Panc1 (cell line): ENCODE data around the gene SLC38A10. TPM values are rescaled to one million over a fixed set of nuclear protein-coding genes. Genes with fewer than 3 reads are reported as not detected.

Experiments used
- ATAC-seq: fragments of 200-7000 bp; cut with Tn5 transposase; 2 replicates; pipeline ENCODE4 v1.9.1; 2020; ENCODE audit warnings: mild to moderate bottlenecking, moderate library complexity
- BruUV-seq: library from RNA; stranded (reverse); fragments of 400-500 nt; replicated peaks from 2 replicates; lab custom pipeline; 2021; lab: Mats Ljungman, UMichigan
- CTCF ChIA-PET: fragments of 300-600 bp; sonication (Branson Sonifier 250); formaldehyde crosslinking; loops from one replicate; lab custom pipeline; 2022; ENCODE audit warnings: antibody characterized with exemption; lab: Charles Lee
- POLR2A ChIA-PET: fragments of 300-600 bp; sonication (Branson Sonifier 250); formaldehyde crosslinking; loops from one replicate; lab custom pipeline; 2022; ENCODE audit warnings: antibody characterized with exemption; lab: Charles Lee
- DNase-seq: peaks from one replicate; pipeline ENCODE4 v3.0.0-alpha.2; 2010; ENCODE audit warnings: low read depth, low spot score
- H3K27ac ChIP-seq: 2 replicates; pipeline ENCODE4 v1.5.1; 2011; ENCODE audit warnings: mild to moderate bottlenecking, low read length, inconsistent platforms
- H3K27me3 ChIP-seq: fragments of 200-500 bp; sonication (Bioruptor generic); 2 replicates; pipeline ENCODE4 v1.6.0; 2014; ENCODE audit warnings: low read length, inconsistent platforms; ENCODE audit not compliant: control insufficient read depth, insufficient read depth
- H3K36me3 ChIP-seq: fragments of 200-500 bp; sonication (Bioruptor generic); 2 replicates; pipeline ENCODE4 v1.5.1; 2014; ENCODE audit warnings: inconsistent platforms, mild to moderate bottlenecking, low read length, moderate library complexity; ENCODE audit not compliant: control insufficient read depth, insufficient read depth
- H3K4me1 ChIP-seq: 2 replicates; pipeline ENCODE4 v1.5.1; 2011; ENCODE audit warnings: inconsistent platforms, mild to moderate bottlenecking, low read length, moderate library complexity; ENCODE audit not compliant: control insufficient read depth, insufficient read depth
- H3K4me3 ChIP-seq, 2 experiments: 2 replicates each; pipeline ENCODE4 v1.5.1; 2011 to 2012; ENCODE audit warnings: low read depth in 2 of 2, low read length in 2 of 2, mild to moderate bottlenecking in 2 of 2, inconsistent platforms in 1 of 2, moderate library complexity in 1 of 2
- H3K9me3 ChIP-seq: fragments of 200-500 bp; sonication (Bioruptor generic); 2 replicates; pipeline ENCODE4 v1.5.1; 2014; ENCODE audit warnings: low read depth, mild to moderate bottlenecking, inconsistent platforms, low read length, moderate library complexity; ENCODE audit not compliant: control insufficient read depth, insufficient read depth
- CTCF ChIP-seq: fragments of 450-650 bp; IDR thresholded peaks from 2 replicates; pipeline ENCODE4 v1.5.1; 2017; ENCODE audit warnings: mild to moderate bottlenecking
- POLR2AphosphoS5 ChIP-seq: IDR thresholded peaks from 2 replicates; pipeline ENCODE4 v1.6.1; 2012; ENCODE audit warnings: mild to moderate bottlenecking, low read depth, low read length, moderate library complexity
- REST ChIP-seq, 2 experiments: IDR thresholded peaks; 2 replicates each; pipeline ENCODE4 v1.6.1; 2011 to 2012; ENCODE audit warnings: low read depth in 2 of 2, control low read depth in 1 of 2, low read length in 1 of 2, mild to moderate bottlenecking in 1 of 2, moderate library complexity in 1 of 2; ENCODE audit not compliant: insufficient read depth in 1 of 2
- SIN3A ChIP-seq: IDR thresholded peaks from 2 replicates; pipeline ENCODE4 v1.6.1; 2012; ENCODE audit warnings: low read depth, mild to moderate bottlenecking, low read length, moderate library complexity, borderline replicate concordance; ENCODE audit not compliant: insufficient read depth
- TCF7L2 ChIP-seq: IDR thresholded peaks from 2 replicates; pipeline ENCODE4 v1.6.1; 2011; ENCODE audit warnings: mild to moderate bottlenecking, low read depth, low read length, inconsistent platforms
- in situ Hi-C: cut with HindIII; loops from 2 replicates; pipeline ENCODE4 v1.10.0; 2016; ENCODE audit warnings: low sequenced_read_pairs, low pct_unique_long_range_greater_than_20kb
- intact Hi-C: fragments of 100-400 bp; cut with micrococcal nuclease; formaldehyde crosslinking; loops from one replicate; pipeline ENCODE4 v1.10.0; 2022; ENCODE audit not compliant: unreplicated experiment
- total RNA-seq: library from RNA; stranded (reverse); gene quantifications from one replicate; pipeline ENCODE4 v1.2.1, GENCODE V29; 2021; ENCODE audit not compliant: unreplicated experiment

SLC38A10 gene
- total RNA-seq, 1 experiment from 2014 or later = 188 TPM

GRCh38 chr17:81209141-81209540 is 86.0 kb downstream of the SLC38A10 start:
- TF ChIP-seq TCF7L2 = no peak
- no peak for TF ChIP-seq CTCF
- no peak for TF ChIP-seq REST (IDR thresholded peaks at IDR 0.05; ENCODE audit: insufficient read depth in 1 of 2, low read depth in 2 of 2, low read length in 1 of 2)
- no peak for TF ChIP-seq SIN3A
- TF ChIP-seq POLR2AphosphoS5 = no peak
- CTCF ChIA-PET = interaction anchor here (0.7 kb wide), 1 partner anchor 11 kb away, joined by 3 read pairs; no protein-coding TSS in a partner anchor
- no peaks in the 10 kb centered on the region for H3K4me1 ChIP-seq
- no peak overlapping the region for H3K4me3 ChIP-seq
- H3K27me3 ChIP-seq = no peaks in the 10 kb centered on the region
- POLR2A ChIA-PET = interaction anchor here (0.6 kb wide), 1 partner anchor 80 kb away, joined by 3 read pairs; no protein-coding TSS in a partner anchor
- H3K27ac ChIP-seq = no peak overlapping the region
- no TSS peak for BruUV-seq
- H3K36me3 ChIP-seq = no peaks in the 10 kb centered on the region
- in situ Hi-C loops (loop anchor here (5.0 kb wide), 1 partner anchor 67 kb away; no protein-coding TSS in a partner anchor), intact Hi-C loops (no loop called here)
- H3K9me3 ChIP-seq = no peaks in the 10 kb centered on the region
- no peak for DNase-seq
- no peak for ATAC-seq

DNA sequence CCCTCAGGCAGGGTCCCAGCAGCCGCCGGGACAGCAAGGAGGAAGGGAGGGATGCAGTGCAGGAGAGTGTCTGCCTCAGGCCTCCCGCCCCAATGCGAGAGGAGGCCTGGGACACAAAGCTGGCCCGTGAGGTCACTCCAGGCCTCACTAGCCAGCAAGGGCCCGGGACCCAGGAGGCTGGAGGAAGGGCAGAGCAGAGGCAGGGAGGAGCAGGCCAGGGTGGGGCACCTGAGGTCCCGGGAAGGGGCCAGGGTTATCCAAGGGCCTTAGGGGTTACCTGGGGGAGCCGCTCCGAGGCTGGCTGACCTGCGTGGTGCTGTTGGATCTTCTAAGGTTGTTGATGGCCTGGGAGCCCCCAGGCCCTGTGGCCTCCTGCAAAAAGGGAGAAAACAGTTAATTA is 86.5 kb downstream of the SLC38A10 start:
- Histone ChIP-seq H3K27ac (no peak overlapping the region), H3K9me3 (no peaks in the 10 kb centered on the region), H3K36me3 (no peaks in the 10 kb centered on the region), H3K27me3 (no peaks in the 10 kb centered on the region), H3K4me3 (no peak overlapping the region), H3K4me1 (no peaks in the 10 kb centered on the region)
- POLR2A ChIA-PET = interaction anchor here (0.6 kb wide), 1 partner anchor 81 kb away, joined by 3 read pairs; no protein-coding TSS in a partner anchor
- CTCF ChIA-PET = interaction anchor here (0.7 kb wide), 1 partner anchor 11 kb away, joined by 3 read pairs; no protein-coding TSS in a partner anchor
- in situ Hi-C loops (loop anchor here (5.0 kb wide), 1 partner anchor 66 kb away; no protein-coding TSS in a partner anchor), intact Hi-C loops (no loop called here)
- no peak for ATAC-seq
- DNase-seq = no peak
- TF ChIP-seq SIN3A (no peak), REST (IDR thresholded peaks at IDR 0.05; ENCODE audit: insufficient read depth in 1 of 2, low read depth in 2 of 2, low read length in 1 of 2) (no peak), POLR2AphosphoS5 (no peak), CTCF (no peak), TCF7L2 (no peak)
- BruUV-seq = no TSS peak
